WTC11 (cell line): ENCODE results near the gene CELF6. TPM values are rescaled to one million over a fixed set of nuclear protein-coding genes. Genes with fewer than 3 reads are reported as not detected.

ENCODE experiments used
- ATAC-seq: fragments of 200-7000 bp; cut with Tn5 transposase; 2 replicates; pipeline ENCODE4 v1.10.0; 2021; ENCODE audit warnings: mild to moderate bottlenecking, moderate library complexity
- CTCF ChIA-PET: fragments of 300-600 bp; sonication (Branson Sonifier 250); formaldehyde crosslinking; loops from one replicate; lab custom pipeline; 2021; ENCODE audit warnings: antibody characterized with exemption; lab: Charles Lee
- POLR2A ChIA-PET: fragments of 350-600 bp; sonication (Branson Sonifier 250); formaldehyde crosslinking; loops from one replicate; lab custom pipeline; 2021; ENCODE audit warnings: antibody characterized with exemption; lab: Charles Lee
- DNase-seq: peaks from one replicate; pipeline ENCODE4 v3.0.0; 2021; ENCODE audit warnings: low spot score
- H3K27ac Mint-ChIP-seq: 2 replicates; pipeline ENCODE4 v1.8.0; 2021; ENCODE audit warnings: mixed read lengths
- H3K27me3 Mint-ChIP-seq: 2 replicates; pipeline ENCODE4 v1.8.0; 2021; ENCODE audit warnings: low read depth, mild to moderate bottlenecking, moderate library complexity, mixed read lengths
- H3K36me3 Mint-ChIP-seq: 2 replicates; pipeline ENCODE4 v1.8.0; 2021; ENCODE audit warnings: mixed read lengths
- H3K4me1 Mint-ChIP-seq: 2 replicates; pipeline ENCODE4 v1.8.0; 2022; ENCODE audit warnings: mixed read lengths
- H3K4me3 Mint-ChIP-seq: 2 replicates; pipeline ENCODE4 v1.8.0; 2021; ENCODE audit warnings: mild to moderate bottlenecking, moderate library complexity, mixed read lengths
- H3K9me3 Mint-ChIP-seq: 2 replicates; pipeline ENCODE4 v1.8.0; 2021; ENCODE audit warnings: mixed read lengths
- AFF4 ChIP-seq: sonication (generic); formaldehyde crosslinking; IDR thresholded peaks from 2 replicates; pipeline ENCODE4 v1.8.1; 2023; ENCODE audit warnings: mild to moderate bottlenecking, missing genetic modification reagents, borderline replicate concordance
- AR ChIP-seq: fragments of 250-450 bp; sonication (Bioruptor Pico); IDR thresholded peaks from 2 replicates; pipeline ENCODE4 v1.9.0; 2021; ENCODE audit warnings: mild to moderate bottlenecking
- ATF1 ChIP-seq: sonication (generic); formaldehyde crosslinking; IDR thresholded peaks from 2 replicates; pipeline ENCODE4 v1.8.1; 2023; ENCODE audit warnings: mild to moderate bottlenecking, moderate library complexity, missing genetic modification reagents
- ATF6 ChIP-seq: sonication (generic); formaldehyde crosslinking; IDR thresholded peaks from 2 replicates; pipeline ENCODE4 v1.8.1; 2023; ENCODE audit warnings: mild to moderate bottlenecking, missing genetic modification reagents
- CBFB ChIP-seq: sonication (generic); formaldehyde crosslinking; IDR thresholded peaks from 2 replicates; pipeline ENCODE4 v1.8.1; 2022; ENCODE audit warnings: mild to moderate bottlenecking, low read depth, missing genetic modification reagents
- ERG ChIP-seq: fragments of 250-450 bp; sonication (Bioruptor Pico); IDR thresholded peaks from 2 replicates; pipeline ENCODE4 v1.8.0; 2021; ENCODE audit warnings: mild to moderate bottlenecking
- FOXP4 ChIP-seq: sonication (generic); formaldehyde crosslinking; IDR thresholded peaks from 2 replicates; pipeline ENCODE4 v1.8.0; 2022; ENCODE audit warnings: mild to moderate bottlenecking, missing genetic modification reagents
- GABPB1 ChIP-seq: sonication (generic); formaldehyde crosslinking; IDR thresholded peaks from 2 replicates; pipeline ENCODE4 v1.8.1; 2023; ENCODE audit warnings: mild to moderate bottlenecking, missing genetic modification reagents
- HMGA2 ChIP-seq: fragments of 250-450 bp; sonication (Bioruptor Pico); IDR thresholded peaks from 2 replicates; pipeline ENCODE4 v1.4.0; 2021; ENCODE audit warnings: mild to moderate bottlenecking, moderate library complexity
- JAZF1 ChIP-seq: fragments of 250-450 bp; sonication (Bioruptor Pico); IDR thresholded peaks from 2 replicates; pipeline ENCODE4 v1.9.0; 2021; ENCODE audit warnings: moderate library complexity, mild to moderate bottlenecking, inconsistent platforms
- NR2C2 ChIP-seq: sonication (generic); formaldehyde crosslinking; IDR thresholded peaks from 2 replicates; pipeline ENCODE4 v1.8.0; 2022; ENCODE audit warnings: mild to moderate bottlenecking, missing genetic modification reagents
- PREB ChIP-seq: sonication (generic); formaldehyde crosslinking; IDR thresholded peaks from 2 replicates; pipeline ENCODE4 v1.8.1; 2022; ENCODE audit warnings: mild to moderate bottlenecking, missing genetic modification reagents, moderate library complexity, borderline replicate concordance
- SMAD3 ChIP-seq: sonication (generic); formaldehyde crosslinking; IDR thresholded peaks from 2 replicates; pipeline ENCODE4 v1.8.0; 2022; ENCODE audit warnings: missing genetic modification reagents, mild to moderate bottlenecking, borderline replicate concordance
- TEAD1 ChIP-seq: sonication (generic); formaldehyde crosslinking; IDR thresholded peaks from 2 replicates; pipeline ENCODE4 v1.8.0; 2022; ENCODE audit warnings: mild to moderate bottlenecking, missing genetic modification reagents
- TP53 ChIP-seq: sonication (generic); formaldehyde crosslinking; IDR thresholded peaks from 2 replicates; pipeline ENCODE4 v1.8.1; 2023; ENCODE audit warnings: mild to moderate bottlenecking, missing genetic modification reagents
- ZNF396 ChIP-seq: fragments of 250-450 bp; sonication (Bioruptor Pico); IDR thresholded peaks from 2 replicates; pipeline ENCODE4 v1.8.0; 2021; ENCODE audit warnings: mild to moderate bottlenecking, moderate library complexity, borderline replicate concordance
- ZNF416 ChIP-seq: fragments of 250-450 bp; sonication (Bioruptor Pico); IDR thresholded peaks from 2 replicates; pipeline ENCODE4 v1.9.0; 2021; ENCODE audit warnings: mild to moderate bottlenecking, inconsistent platforms
- ZNF425 ChIP-seq: fragments of 250-450 bp; sonication (Bioruptor Pico); conservative IDR thresholded peaks from 2 replicates; pipeline ENCODE4 v1.9.0; 2021; ENCODE audit warnings: mild to moderate bottlenecking
- total RNA-seq: library from RNA; stranded (reverse); gene quantifications from 3 replicates; pipeline ENCODE4 v1.2.3, GENCODE V29; 2021

Gene CELF6
- total RNA-seq, 1 experiment from 2014 or later: not detected

GRCh38 chr15:72318408-72318942, 1.5 kb downstream of the CELF6 start (continued):
- TF ChIP-seq TEAD1 (CRISPR knock-in tag) (no peak), ZNF396 (CRISPR knock-in tag) (no peak)

- Mint-ChIP-seq H3K27ac (no peak overlapping the region), H3K9me3 (no peaks in the 10 kb centered on the region), H3K4me3 (no peak overlapping the region), H3K36me3 (no peaks in the 10 kb centered on the region), H3K4me1 (peaks cover 10% of the 10 kb centered on the region), H3K27me3 (peaks cover 59% of the 10 kb centered on the region)
- ChIA-PET CTCF (no interaction called here), POLR2A (no interaction called here)
- ATAC-seq (no peak), DNase-seq (no peak)
- TF ChIP-seq GABPB1 (CRISPR knock-in tag) (no peak), AFF4 (CRISPR knock-in tag) (no peak), ATF1 (CRISPR knock-in tag) (no peak), FOXP4 (CRISPR knock-in tag) (no peak), TP53 (CRISPR knock-in tag) (no peak), ZNF416 (CRISPR knock-in tag) (no peak), CBFB (no peak), HMGA2 (CRISPR knock-in tag) (no peak), JAZF1 (CRISPR knock-in tag) (no peak), PREB (CRISPR knock-in tag) (no peak), SMAD3 (CRISPR knock-in tag) (no peak), AR (CRISPR knock-in tag) (no peak), ERG (CRISPR knock-in tag) (no peak), NR2C2 (CRISPR knock-in tag) (no peak), ZNF425 (CRISPR knock-in tag) (no peak), ATF6 (CRISPR knock-in tag) (no peak)
Measured at GRCh38 chr15:72315706-72316370, 4.1 kb downstream of the CELF6 start.
